Mesendoderm (in vitro differentiated cells): ENCODE data around the gene NEDD4L.
A peak's percentile ranks its signal among the peaks of the same experiment; 100 is the strongest.

ENCODE experiments used
- DNase-seq: peaks from one replicate; pipeline ENCODE4 v3.0.0; 2013
- H2AK5ac ChIP-seq: 2 replicates; pipeline ENCODE4 v1.6.1; 2013; ENCODE audit warnings: low read length, inconsistent platforms
- H2BK120ac ChIP-seq: 2 replicates; pipeline ENCODE4 v1.6.1; 2013; ENCODE audit warnings: low read depth, mild to moderate bottlenecking, low read length, moderate library complexity, mixed read lengths
- H2BK15ac ChIP-seq: replicated peaks from 2 replicates; pipeline ENCODE4 v1.6.1; 2013; ENCODE audit warnings: low read depth, mild to moderate bottlenecking, moderate library complexity
- H2BK5ac ChIP-seq: 2 replicates; pipeline ENCODE4 v1.6.1; 2013; ENCODE audit warnings: low read length, inconsistent platforms
- H3K18ac ChIP-seq: 2 replicates; pipeline ENCODE4 v1.6.1; 2013; ENCODE audit warnings: mild to moderate bottlenecking, low read length, mixed read lengths
- H3K23ac ChIP-seq: one replicate; pipeline ENCODE4 v1.6.1; 2013; ENCODE audit warnings: low read length
- H3K27ac ChIP-seq: 2 replicates; pipeline ENCODE4 v1.5.1; 2013; ENCODE audit warnings: low read depth, mild to moderate bottlenecking, inconsistent platforms, low read length, moderate library complexity
- H3K27me3 ChIP-seq: 2 replicates; pipeline ENCODE4 v1.6.1; 2013; ENCODE audit warnings: low read length, control low read depth, mild to moderate bottlenecking, inconsistent platforms; ENCODE audit not compliant: insufficient read depth, poor library complexity
- H3K36me3 ChIP-seq: 2 replicates; pipeline ENCODE4 v1.6.1; 2013; ENCODE audit warnings: low read length, inconsistent platforms; ENCODE audit not compliant: control insufficient read depth, insufficient read depth
- H3K4ac ChIP-seq: one replicate; pipeline ENCODE4 v1.6.1; 2013; ENCODE audit warnings: low read depth, mild to moderate bottlenecking, low read length, moderate library complexity
- H3K4me1 ChIP-seq: 2 replicates; pipeline ENCODE4 v1.6.1; 2013; ENCODE audit warnings: low read depth, low read length, inconsistent platforms; ENCODE audit not compliant: control insufficient read depth
- H3K4me2 ChIP-seq: 2 replicates; pipeline ENCODE4 v1.6.1; 2013; ENCODE audit warnings: low read length
- H3K4me3 ChIP-seq: 2 replicates; pipeline ENCODE4 v1.5.1; 2013; ENCODE audit warnings: mild to moderate bottlenecking, low read length
- H3K56ac ChIP-seq: one replicate; pipeline ENCODE4 v1.6.1; 2013; ENCODE audit warnings: low read length
- H3K79me1 ChIP-seq: 2 replicates; pipeline ENCODE4 v1.6.1; 2013; ENCODE audit warnings: low read length, inconsistent platforms
- H3K79me2 ChIP-seq: 2 replicates; pipeline ENCODE4 v1.6.1; 2013; ENCODE audit warnings: mild to moderate bottlenecking, low read length; ENCODE audit not compliant: control insufficient read depth, insufficient read depth
- H3K9ac ChIP-seq: 2 replicates; pipeline ENCODE4 v1.6.1; 2013; ENCODE audit warnings: low read length, inconsistent platforms
- H4K5ac ChIP-seq: one replicate; pipeline ENCODE4 v1.6.1; 2013; ENCODE audit warnings: low read length
- H4K8ac ChIP-seq: one replicate; pipeline ENCODE4 v1.6.1; 2013; ENCODE audit warnings: low read depth, mild to moderate bottlenecking, control low read depth, low read length, moderate library complexity
- WGBS: extraction: QIAGEN DNeasy Blood & Tissue Kit; methylation state at CpG from one replicate; pipeline ENCODE4 v1.1.7; 2013; ENCODE audit warnings: low lambda C conversion rate, missing lambda C conversion rate; ENCODE audit not compliant: insufficient coverage; ENCODE audit errors: extremely low coverage; 5-methylcytosine and 5-hydroxymethylcytosine counted together

Gene NEDD4L

DNA sequence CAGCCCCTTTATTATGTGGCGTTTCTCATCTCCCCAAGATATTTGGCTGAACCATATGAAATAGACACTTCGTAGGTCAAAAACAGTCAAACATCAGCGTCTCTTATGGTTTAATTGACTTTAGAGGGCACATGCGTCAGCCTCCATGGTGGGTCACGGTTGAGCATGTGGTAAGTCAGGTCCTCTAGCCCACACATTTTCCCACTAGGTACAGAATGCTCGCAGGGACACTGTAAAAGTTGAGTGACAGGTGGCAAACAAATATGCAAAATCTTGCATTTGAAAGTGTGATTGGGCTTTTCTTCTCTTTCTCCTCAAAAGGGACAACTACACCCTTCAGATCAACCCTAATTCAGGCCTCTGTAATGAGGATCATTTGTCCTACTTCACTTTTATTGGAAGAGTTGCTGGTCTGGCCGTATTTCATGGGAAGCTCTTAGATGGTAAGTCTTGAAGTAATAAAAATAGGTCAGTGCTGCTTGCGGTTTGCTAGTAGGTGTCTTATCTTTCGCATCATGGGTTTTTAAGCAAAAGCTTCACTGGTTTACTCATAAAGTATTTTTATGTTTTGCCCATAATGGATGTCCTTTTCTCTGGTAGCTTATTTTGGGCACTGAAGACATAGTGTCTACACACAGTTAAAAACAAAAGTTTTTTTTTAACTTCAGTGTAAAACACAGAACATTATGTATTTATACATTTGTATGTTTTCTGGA, 323.6 kb downstream of the NEDD4L start:
- no peaks in the 10 kb centered on the region for H3K4me1 ChIP-seq
- H3K4ac ChIP-seq: no peak overlapping the region
- H3K79me1 ChIP-seq: no peaks in the 10 kb centered on the region
- H3K36me3 ChIP-seq: peaks cover 2% of the 10 kb centered on the region
- no peak overlapping the region for H3K4me3 ChIP-seq
- H3K27ac ChIP-seq: no peak overlapping the region
- no peaks in the 10 kb centered on the region for H3K79me2 ChIP-seq
- no peak overlapping the region for H2BK15ac ChIP-seq
- H2AK5ac ChIP-seq: no peak overlapping the region
- H3K56ac ChIP-seq: no peak overlapping the region
- H3K18ac ChIP-seq: no peak overlapping the region
- H2BK120ac ChIP-seq: no peak overlapping the region
- no peak overlapping the region for H3K9ac ChIP-seq
- H2BK5ac ChIP-seq: no peak overlapping the region
- no peak overlapping the region for H3K23ac ChIP-seq
- no peaks in the 10 kb centered on the region for H3K27me3 ChIP-seq
- H3K4me2 ChIP-seq: no peak overlapping the region
- no peak overlapping the region for H4K5ac ChIP-seq
- no peak overlapping the region for H4K8ac ChIP-seq
- DNase-seq: no peak
- no CpG with 5 or more reads among the region's 9 CpGs for WGBS

GRCh38 chr18:58369616-58370015, 325.6 kb downstream of the NEDD4L start:
- Histone ChIP-seq H3K4me1 (no peaks in the 10 kb centered on the region), H3K27ac (no peak overlapping the region), H3K4me3 (no peak overlapping the region), H3K23ac (no peak overlapping the region), H3K18ac (no peak overlapping the region), H3K4me2 (no peak overlapping the region), H3K79me2 (no peaks in the 10 kb centered on the region), H3K79me1 (no peaks in the 10 kb centered on the region), H3K36me3 (peaks cover 2% of the 10 kb centered on the region), H4K5ac (no peak overlapping the region), H3K27me3 (no peaks in the 10 kb centered on the region), H3K9ac (no peak overlapping the region), H2BK15ac (no peak overlapping the region), H2BK5ac (no peak overlapping the region), H2AK5ac (no peak overlapping the region), H4K8ac (no peak overlapping the region), H3K56ac (no peak overlapping the region), H2BK120ac (no peak overlapping the region), H3K4ac (no peak overlapping the region)
- no CpG with 5 or more reads among the region's 10 CpGs for WGBS
- DNase-seq: no peak

- WGBS: no CpG with 5 or more reads among the region's 10 CpGs
- Histone ChIP-seq H3K27me3 (no peaks in the 10 kb centered on the region), H3K4ac (no peak overlapping the region), H4K5ac (no peak overlapping the region), H2AK5ac (no peak overlapping the region), H3K9ac (no peak overlapping the region), H3K4me3 (no peak overlapping the region), H2BK15ac (no peak overlapping the region), H3K36me3 (peaks cover 2% of the 10 kb centered on the region), H2BK5ac (no peak overlapping the region), H2BK120ac (no peak overlapping the region), H3K27ac (no peak overlapping the region), H3K18ac (no peak overlapping the region), H3K23ac (no peak overlapping the region), H3K4me1 (no peaks in the 10 kb centered on the region), H3K4me2 (no peak overlapping the region), H3K79me1 (no peaks in the 10 kb centered on the region), H3K56ac (no peak overlapping the region), H3K79me2 (no peaks in the 10 kb centered on the region), H4K8ac (no peak overlapping the region)
- no peak for DNase-seq
Observed at GRCh38 chr18:58370038-58370580, 326.1 kb downstream of the NEDD4L start.

DNA sequence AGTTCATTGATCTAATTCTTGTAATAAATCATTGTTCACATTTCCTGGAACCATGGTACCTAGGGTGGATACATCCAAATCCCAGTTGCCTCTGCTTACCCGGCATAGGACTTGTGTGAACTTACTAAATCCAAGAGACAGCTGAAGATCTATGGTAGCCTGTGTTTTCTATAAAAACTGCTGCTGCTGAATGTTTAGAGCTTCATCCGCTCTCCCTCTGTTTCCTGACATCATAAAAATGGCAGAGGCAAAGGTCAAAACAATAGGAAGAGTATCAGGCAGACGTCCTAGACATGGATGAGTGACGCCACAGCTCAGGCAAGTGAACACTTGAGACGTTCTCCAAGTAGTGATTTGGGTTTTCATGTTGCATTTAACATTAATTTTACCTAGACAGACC, 326.6 kb downstream of the NEDD4L start:
- no peak overlapping the region for H3K4me2 ChIP-seq
- DNase-seq: no peak
- no peak overlapping the region for H2BK5ac ChIP-seq
- no peak overlapping the region for H3K18ac ChIP-seq
- no peaks in the 10 kb centered on the region for H3K4me1 ChIP-seq
- peaks cover 2% of the 10 kb centered on the region for H3K36me3 ChIP-seq
- H3K27me3 ChIP-seq: no peaks in the 10 kb centered on the region
- no peak overlapping the region for H3K56ac ChIP-seq
- no peak overlapping the region for H3K4ac ChIP-seq
- no peak overlapping the region for H4K8ac ChIP-seq
- no peaks in the 10 kb centered on the region for H3K79me1 ChIP-seq
- H3K4me3 ChIP-seq: no peak overlapping the region
- no peak overlapping the region for H2BK15ac ChIP-seq
- no peak overlapping the region for H3K27ac ChIP-seq
- no peak overlapping the region for H3K23ac ChIP-seq
- H4K5ac ChIP-seq: no peak overlapping the region
- WGBS: no CpG with 5 or more reads among the region's 5 CpGs
- no peaks in the 10 kb centered on the region for H3K79me2 ChIP-seq
- no peak overlapping the region for H2BK120ac ChIP-seq
- no peak overlapping the region for H3K9ac ChIP-seq
- H2AK5ac ChIP-seq: no peak overlapping the region

- no CpG with 5 or more reads among the region's 5 CpGs for WGBS
- Histone ChIP-seq H3K4me1 (no peaks in the 10 kb centered on the region), H2BK120ac (no peak overlapping the region), H3K79me2 (no peaks in the 10 kb centered on the region), H3K23ac (no peak overlapping the region), H3K27me3 (no peaks in the 10 kb centered on the region), H3K56ac (no peak overlapping the region), H3K4me3 (no peak overlapping the region), H3K18ac (no peak overlapping the region), H3K36me3 (peaks cover 2% of the 10 kb centered on the region), H2BK15ac (no peak overlapping the region), H2BK5ac (no peak overlapping the region), H2AK5ac (no peak overlapping the region), H3K79me1 (no peaks in the 10 kb centered on the region), H3K9ac (no peak overlapping the region), H3K27ac (no peak overlapping the region), H4K8ac (no peak overlapping the region), H3K4me2 (no peak overlapping the region), H4K5ac (no peak overlapping the region), H3K4ac (no peak overlapping the region)
- DNase-seq: peak; percentile 25
Observed at GRCh38 chr18:58373481-58373880, 329.5 kb downstream of the NEDD4L start.

DNA sequence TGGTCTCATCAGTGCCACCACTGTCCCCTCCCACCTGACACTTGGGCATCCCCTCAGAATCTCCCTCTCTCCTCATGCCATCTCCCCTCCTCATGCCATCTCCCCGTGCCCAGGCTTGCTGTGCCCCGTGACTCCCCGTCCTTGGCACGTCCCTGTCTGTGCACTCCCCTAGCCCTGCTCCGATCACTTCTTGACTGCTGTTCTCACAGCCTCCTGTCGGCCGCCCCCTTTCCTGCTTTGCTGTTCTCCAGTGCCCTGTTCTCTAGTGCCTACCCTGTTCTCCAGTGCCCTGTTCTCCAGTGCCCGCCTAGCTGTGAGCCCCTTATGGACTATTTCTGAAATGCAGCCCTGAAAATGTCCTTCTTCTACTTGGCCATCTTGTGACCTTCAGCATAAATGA, 331.0 kb downstream of the NEDD4L start:
- H4K8ac ChIP-seq: no peak overlapping the region
- no CpG with 5 or more reads among the region's 8 CpGs for WGBS
- no peak overlapping the region for H2BK120ac ChIP-seq
- H2BK15ac ChIP-seq: no peak overlapping the region
- no peaks in the 10 kb centered on the region for H3K79me2 ChIP-seq
- no peak overlapping the region for H3K18ac ChIP-seq
- H3K36me3 ChIP-seq: peaks cover 2% of the 10 kb centered on the region
- no peaks in the 10 kb centered on the region for H3K79me1 ChIP-seq
- H3K27me3 ChIP-seq: no peaks in the 10 kb centered on the region
- H4K5ac ChIP-seq: no peak overlapping the region
- H3K56ac ChIP-seq: no peak overlapping the region
- H3K4ac ChIP-seq: no peak overlapping the region
- H3K4me2 ChIP-seq: no peak overlapping the region
- H3K23ac ChIP-seq: no peak overlapping the region
- no peak for DNase-seq
- no peak overlapping the region for H2AK5ac ChIP-seq
- no peak overlapping the region for H3K9ac ChIP-seq
- H3K27ac ChIP-seq: no peak overlapping the region
- no peak overlapping the region for H3K4me3 ChIP-seq
- no peaks in the 10 kb centered on the region for H3K4me1 ChIP-seq
- no peak overlapping the region for H2BK5ac ChIP-seq
